ENCODE measurements around the gene GRAMD1B. TPM values are rescaled to one million over a fixed set of nuclear protein-coding genes. Genes with fewer than 3 reads are reported as not detected.

The GRAMD1B gene
- total RNA-seq, 4 donors from 2014 or later: 31.4 to 152 (median 123) TPM

DNA sequence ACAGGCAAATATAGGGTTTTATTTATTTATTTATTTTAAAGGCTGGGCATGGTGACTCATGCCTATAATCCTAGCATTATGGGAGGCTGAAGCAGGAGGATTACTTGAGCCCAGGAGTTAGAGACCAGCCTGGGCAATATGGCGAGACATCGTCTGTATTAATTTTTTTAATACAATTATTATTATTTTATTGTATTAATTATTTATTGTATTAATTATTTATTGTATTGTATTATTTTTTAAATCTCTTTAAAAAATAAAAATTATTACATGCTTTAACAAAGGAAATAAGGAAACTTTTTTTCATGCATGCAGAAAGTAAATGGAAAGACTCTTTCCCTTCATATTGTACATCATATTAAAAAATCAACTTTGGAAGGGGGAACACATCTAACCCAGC, 220.8 kb downstream of the GRAMD1B start:
- Histone ChIP-seq H3K4me1 (peaks cover 0 to 10% (median 5%) of the 10 kb centered on the region in 4 donors), H3K27me3 (no peaks in the 10 kb centered on the region), H3K4me3 (no peak overlapping the region), H3K36me3 (no peaks in the 10 kb centered on the region), H3K27ac (no peak overlapping the region), H3K9me3 (no peaks in the 10 kb centered on the region)
- TF ChIP-seq, protein P1, sequence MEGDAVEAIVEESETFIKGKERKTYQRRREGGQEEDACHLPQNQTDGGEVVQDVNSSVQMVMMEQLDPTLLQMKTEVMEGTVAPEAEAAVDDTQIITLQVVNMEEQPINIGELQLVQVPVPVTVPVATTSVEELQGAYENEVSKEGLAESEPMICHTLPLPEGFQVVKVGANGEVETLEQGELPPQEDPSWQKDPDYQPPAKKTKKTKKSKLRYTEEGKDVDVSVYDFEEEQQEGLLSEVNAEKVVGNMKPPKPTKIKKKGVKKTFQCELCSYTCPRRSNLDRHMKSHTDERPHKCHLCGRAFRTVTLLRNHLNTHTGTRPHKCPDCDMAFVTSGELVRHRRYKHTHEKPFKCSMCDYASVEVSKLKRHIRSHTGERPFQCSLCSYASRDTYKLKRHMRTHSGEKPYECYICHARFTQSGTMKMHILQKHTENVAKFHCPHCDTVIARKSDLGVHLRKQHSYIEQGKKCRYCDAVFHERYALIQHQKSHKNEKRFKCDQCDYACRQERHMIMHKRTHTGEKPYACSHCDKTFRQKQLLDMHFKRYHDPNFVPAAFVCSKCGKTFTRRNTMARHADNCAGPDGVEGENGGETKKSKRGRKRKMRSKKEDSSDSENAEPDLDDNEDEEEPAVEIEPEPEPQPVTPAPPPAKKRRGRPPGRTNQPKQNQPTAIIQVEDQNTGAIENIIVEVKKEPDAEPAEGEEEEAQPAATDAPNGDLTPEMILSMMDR (IDR thresholded peaks at IDR 0.05): no peak
- TF ChIP-seq POLR2A (IDR thresholded peaks at IDR 0.05): no peak
- DNase-seq: no peak

DNA sequence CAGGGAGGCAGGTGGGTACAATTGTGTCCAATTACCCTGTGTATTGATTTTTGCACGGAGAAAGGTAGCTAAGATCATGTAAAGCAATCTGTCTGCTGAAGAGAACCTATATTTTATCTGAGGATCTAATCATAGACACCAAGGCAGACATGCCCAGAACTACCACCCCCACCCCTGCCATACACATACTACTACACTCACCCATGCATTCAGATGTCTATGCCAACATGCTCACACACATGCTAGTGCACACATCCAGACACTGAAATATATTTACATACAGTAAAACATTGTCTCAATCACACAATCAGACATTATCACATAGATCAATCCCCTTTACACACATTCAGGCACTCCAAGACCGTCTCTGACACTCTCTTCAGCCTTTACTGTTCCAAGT, 222.5 kb downstream of the GRAMD1B start:
- Histone ChIP-seq H3K4me1 (peaks cover 0 to 10% (median 5%) of the 10 kb centered on the region in 4 donors), H3K27me3 (no peaks in the 10 kb centered on the region), H3K36me3 (no peaks in the 10 kb centered on the region), H3K27ac (no peak overlapping the region), H3K9me3 (no peaks in the 10 kb centered on the region), H3K4me3 (no peak overlapping the region)
- no peak for DNase-seq
- TF ChIP-seq, protein P1 (IDR thresholded peaks at IDR 0.05): no peak
- no peak for TF ChIP-seq POLR2A (IDR thresholded peaks at IDR 0.05)

DNA sequence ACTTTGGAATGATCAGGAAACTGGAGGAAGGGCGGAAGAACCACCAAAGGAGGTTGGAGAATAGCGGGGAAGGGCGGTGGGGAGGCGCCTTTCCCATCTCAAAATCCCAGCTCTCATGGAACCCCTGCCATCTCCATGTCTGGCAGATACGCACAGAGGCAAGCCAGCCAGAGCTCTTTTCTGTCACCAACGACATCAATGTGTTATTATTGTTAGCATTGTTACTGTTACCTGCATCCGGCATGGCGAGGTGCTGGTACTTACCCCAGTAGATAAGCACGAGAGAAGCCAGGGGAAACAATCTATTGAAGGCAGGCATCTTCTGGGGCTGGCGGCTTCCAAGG, 223.4 kb downstream of the GRAMD1B start:
- no peak for TF ChIP-seq POLR2A (IDR thresholded peaks at IDR 0.05)
- TF ChIP-seq, protein P1 (IDR thresholded peaks at IDR 0.05): no peak
- no peaks in the 10 kb centered on the region for H3K9me3 ChIP-seq
- no peaks in the 10 kb centered on the region for H3K27me3 ChIP-seq
- no peaks in the 10 kb centered on the region for H3K36me3 ChIP-seq
- H3K27ac ChIP-seq: no peak overlapping the region
- peak overlapping the region in 2 of 4 donors; percentile 59 to 63 for H3K4me3 ChIP-seq
- no peak for DNase-seq
- peaks cover 0 to 10% (median 5%) of the 10 kb centered on the region in 4 donors for H3K4me1 ChIP-seq

DNA sequence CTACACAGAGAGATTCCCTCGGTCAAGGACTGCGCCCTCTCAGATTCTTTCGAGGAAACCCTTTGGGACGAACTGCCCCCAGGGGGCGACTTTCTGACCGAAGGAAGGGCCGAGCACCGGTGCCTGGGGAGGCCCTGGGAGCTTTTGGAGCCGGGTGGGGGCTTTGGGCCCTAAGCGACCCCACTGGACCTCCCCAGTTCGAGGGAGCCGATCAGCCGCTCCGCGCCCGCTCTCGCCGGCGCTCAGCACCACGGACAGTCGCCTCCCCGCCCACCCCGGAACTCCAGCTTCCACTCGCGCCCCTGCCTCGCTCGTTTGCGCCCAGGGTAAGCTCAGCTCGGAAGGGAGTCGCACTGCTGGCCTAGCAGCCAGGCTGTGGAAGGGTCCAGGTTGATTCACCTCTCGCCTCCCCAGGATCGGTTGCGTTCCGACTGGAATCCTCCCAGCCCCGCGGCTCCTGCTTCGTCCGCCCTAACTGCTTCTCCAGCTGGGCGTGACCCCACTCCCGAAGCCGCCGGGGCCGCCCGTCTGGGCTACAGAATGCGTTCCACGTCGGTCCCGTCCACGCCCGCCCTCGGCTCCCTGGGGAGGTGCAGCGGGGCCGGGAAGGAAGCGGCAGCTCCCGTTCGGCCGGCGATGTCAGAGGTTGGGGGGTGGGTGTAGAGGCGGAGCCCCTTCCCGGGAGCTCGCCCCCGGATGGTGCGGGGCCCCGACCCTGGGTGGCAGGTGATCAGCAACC, 223.9 kb downstream of the GRAMD1B start:
- no peaks in the 10 kb centered on the region for H3K9me3 ChIP-seq
- peak overlapping the region in 1 of 4 donors; percentile 47 for H3K27ac ChIP-seq
- H3K4me3 ChIP-seq: peak overlapping the region; percentile 25 to 63 (median 48)
- DNase-seq: peak in 2 of 3 donors; percentile 46 to 63
- TF ChIP-seq, protein P1 (IDR thresholded peaks at IDR 0.05): no peak
- no peaks in the 10 kb centered on the region for H3K27me3 ChIP-seq
- H3K36me3 ChIP-seq: no peaks in the 10 kb centered on the region
- peaks cover 0 to 10% (median 5%) of the 10 kb centered on the region in 4 donors for H3K4me1 ChIP-seq

DNA sequence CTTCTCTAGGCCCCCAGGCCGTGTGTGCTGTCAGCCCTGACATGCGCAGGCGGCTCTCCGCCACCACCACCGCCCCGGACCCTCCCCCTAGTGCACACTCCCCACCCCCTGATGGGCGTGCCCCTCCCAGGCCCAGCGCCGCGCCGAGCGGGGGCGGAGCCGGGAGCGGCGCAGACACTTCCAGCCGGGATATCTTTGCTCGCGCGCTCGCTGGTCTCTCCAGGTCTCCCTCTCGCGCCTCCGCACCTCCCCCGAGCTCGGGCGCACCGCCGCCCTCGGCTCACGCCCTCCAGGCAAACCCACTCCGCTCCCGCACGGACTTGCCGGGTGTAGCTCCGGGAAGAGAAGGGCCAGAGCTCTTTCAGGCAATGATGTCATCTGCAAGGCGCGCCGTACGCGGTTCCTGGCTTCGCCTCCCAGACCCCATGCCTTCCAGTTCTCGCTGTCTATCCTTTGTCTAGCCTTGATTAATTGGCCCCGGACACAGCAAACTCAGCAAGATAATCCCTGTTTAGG, 224.6 kb downstream of the GRAMD1B start, which contains the start of gene SCN3B:
TSS of gene SCN3B (minus strand) at position 59 of the 516 bp plus-strand sequence. CDS start 823 bp downstream, outside the sequence.
- Histone ChIP-seq H3K9me3 (no peaks in the 10 kb centered on the region), H3K36me3 (no peaks in the 10 kb centered on the region), H3K27me3 (no peaks in the 10 kb centered on the region), H3K4me3 (peak within 1 kb of the TSS; percentile 25 to 63 (median 48)), H3K27ac (peak within 1 kb of the TSS in 1 of 4 donors; percentile 47), H3K4me1 (peaks cover 0 to 10% (median 5%) of the 10 kb centered on the region in 4 donors)
- DNase-seq: peak in 2 of 3 donors; percentile 61 to 74
- TF ChIP-seq POLR2A (IDR thresholded peaks at IDR 0.05): no peak
- TF ChIP-seq, protein P1 (IDR thresholded peaks at IDR 0.05): no peak
